ENCODE results near the gene GRSF1.
"Not testable (repeated sequence)": the region's sequence is repeated elsewhere in the genome, so short reads cannot be mapped to it uniquely, and the experiment has no call there.

Gene GRSF1

DNA sequence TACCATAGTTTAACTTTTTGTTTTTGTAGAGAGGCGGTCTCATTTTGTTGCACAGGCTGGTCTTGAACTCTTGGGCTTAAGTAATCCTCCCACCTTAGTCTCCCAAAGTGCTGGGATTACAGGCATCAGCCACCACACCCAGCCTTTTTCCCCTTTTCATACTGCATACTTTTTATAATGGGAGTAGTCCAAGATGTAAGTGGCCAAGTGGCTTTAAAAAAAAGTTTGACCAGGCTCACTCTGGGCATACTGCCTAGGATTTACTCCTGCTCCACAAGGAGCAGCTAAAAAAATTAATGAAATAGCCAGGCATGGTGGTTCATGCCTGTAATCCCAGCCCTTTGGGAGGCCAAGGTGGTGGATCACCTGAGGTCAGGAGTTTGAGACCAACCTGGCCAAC is 6.0 kb downstream of the GRSF1 start:
- no peak for DNase-seq

DNA sequence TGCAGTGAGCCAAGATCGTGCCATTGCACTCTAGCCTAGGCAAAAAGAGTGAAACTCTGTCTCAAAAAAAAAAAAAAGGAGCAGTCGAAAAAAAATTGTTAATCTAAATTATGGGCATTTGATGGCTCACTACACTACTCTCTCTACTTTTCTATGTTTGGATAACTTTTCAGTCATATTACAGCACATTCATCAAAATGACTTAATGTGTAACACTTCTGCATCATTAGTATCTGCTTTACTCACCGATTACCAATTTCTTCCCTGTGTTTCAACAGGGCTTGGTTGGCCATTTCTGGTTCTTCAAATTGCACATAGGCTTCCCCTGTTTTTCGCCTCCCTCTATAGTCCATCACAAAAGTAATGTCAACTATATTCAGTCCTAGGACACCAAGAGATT is 8.4 kb downstream of the GRSF1 start:
- no peak for DNase-seq

DNA sequence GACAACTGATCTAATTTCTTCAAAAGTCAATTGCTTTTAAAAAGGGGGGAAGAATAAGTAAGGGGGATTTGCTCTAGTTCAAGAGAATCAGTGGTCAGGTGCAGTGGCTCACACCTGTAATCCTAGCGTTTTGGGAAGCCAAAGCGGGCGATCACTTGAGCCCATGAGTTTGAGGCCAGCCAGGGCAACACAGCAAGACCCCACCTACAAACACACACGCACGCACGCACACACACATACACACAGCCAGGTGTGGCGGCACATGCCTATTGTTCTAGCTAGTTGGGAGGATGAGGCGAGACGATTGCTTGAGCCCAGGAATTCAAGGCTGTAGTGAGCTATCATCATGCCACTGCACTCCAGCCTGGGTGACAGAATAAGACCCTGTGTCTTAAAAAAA is 9.6 kb downstream of the GRSF1 start:
- no peak for DNase-seq

DNA sequence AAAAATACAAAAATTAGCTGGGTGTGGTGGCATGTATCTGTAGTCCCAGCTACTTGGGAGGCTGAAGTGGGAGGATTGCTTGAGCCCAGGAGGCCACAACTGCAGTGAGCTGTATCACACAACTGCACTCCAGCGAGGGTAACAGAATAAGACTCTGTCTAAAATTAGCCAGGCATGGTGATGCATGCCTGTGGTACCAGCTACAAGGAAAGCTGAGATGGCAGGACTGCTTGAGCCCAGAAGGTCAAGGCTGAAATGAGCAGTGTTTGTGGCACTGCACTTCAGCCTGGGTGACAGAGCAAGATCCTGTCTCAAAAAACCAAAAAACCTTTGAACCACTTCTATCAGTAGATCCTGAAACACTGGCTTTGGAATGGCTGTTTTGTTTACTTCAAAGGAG is 10.2 kb downstream of the GRSF1 start:
- no peak for DNase-seq

DNA sequence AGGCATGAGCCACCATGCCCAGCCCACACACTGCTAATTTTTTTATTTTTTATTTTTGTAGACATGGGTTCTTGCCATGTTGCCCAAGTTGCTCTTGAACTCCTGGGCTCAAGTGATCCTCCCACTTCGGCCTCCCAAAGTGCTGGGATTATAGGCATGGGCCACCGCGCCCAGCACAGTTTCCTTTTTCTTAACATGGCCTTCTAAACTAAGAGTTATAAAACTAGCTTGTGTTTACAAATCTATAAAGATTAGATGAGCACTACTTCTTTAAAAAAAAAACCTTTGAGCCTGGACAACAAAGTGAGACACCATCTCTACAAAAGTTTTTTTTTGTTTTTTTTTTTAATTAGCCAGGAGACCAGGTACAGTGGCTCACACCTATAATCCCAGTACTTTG is 10.7 kb downstream of the GRSF1 start:
- no peak for DNase-seq

DNA sequence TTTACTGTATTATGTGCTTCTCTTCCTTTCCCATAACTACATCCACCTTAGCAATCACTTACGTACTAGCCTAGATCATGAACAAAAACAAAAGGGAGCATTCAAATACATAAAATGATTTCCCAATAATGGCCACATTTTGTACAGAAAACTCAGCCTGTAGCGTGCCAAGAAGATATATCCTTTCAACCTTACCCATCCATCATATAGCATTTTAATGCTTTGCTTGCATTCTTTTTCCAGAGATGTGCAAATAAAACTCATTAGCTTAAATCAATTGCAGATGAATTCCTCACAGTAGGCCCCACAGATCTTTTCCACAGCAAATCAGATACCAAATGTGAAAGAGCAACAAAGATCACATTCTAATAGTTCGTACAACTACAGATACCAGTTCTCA is 20.8 kb downstream of the GRSF1 start:
- no peak for DNase-seq

DNA sequence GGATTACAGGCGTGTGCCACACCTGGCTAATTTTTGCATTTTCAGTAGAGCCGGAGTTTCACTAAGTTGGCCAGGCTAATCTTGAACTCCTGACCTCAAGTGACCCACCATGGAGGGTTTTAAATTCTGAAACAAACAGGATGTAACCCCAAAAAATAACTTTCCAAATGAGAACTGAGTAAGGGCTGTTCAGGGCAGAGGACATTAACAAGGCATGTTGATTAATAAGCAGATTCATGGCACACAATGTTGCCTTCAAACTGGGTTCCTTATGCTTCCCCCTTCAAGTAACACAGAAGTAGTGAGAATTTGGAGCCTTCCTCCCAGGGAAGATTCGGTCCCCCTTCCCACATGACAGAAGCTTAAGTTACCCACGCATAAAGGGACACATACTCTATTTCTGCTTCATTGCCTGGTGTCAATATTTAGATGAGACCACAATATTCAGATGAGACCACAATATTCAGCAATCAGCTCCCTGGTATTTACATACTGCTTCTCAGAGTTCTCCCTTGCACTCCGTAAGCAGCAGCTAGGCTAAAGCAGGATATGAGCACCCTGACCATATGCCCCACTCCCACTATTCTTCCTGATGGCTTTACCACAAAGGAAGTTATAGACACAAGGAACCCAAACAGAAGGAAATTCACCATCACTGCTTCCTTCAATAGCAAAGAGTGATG is 21.4 kb downstream of the GRSF1 start:
- no peak for DNase-seq

DNA sequence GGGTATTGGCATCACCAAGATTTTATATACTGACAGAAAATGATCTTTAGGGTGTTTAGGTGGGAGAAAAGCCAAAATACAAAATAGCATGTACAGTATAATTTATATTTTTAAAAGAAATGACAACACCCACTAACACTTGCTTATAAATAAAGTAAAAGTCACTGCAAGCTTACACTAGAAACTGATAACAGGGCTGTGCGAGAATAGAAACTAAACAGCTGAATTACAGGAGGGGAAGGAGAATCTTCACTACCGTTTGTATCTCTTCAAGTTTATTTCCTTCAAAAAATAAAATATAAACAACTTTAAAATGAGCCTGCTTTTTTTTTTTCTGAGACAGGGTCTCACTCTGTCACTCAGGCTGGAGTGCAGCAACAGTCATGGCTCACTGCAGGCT is 22.8 kb downstream of the GRSF1 start:
- no peak for DNase-seq

DNA sequence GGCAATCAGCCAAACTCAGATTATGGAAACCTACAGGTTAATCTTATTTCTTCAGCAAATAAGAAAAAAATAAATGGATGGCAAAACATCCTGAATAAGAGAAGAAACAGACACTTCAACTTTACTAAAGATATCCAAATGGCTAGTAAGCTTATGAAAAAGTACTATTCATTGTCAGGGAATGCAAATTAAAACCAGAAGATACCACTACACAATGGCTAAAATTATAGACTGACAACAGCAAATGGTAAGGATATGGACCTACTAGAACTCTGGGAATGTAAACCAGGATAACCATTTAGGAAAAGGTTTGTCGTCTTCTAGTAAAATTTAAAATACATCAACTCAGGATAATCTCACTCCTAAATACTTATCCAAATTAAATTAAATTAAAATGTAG is 24.3 kb downstream of the GRSF1 start:
- no peak for DNase-seq

DNA sequence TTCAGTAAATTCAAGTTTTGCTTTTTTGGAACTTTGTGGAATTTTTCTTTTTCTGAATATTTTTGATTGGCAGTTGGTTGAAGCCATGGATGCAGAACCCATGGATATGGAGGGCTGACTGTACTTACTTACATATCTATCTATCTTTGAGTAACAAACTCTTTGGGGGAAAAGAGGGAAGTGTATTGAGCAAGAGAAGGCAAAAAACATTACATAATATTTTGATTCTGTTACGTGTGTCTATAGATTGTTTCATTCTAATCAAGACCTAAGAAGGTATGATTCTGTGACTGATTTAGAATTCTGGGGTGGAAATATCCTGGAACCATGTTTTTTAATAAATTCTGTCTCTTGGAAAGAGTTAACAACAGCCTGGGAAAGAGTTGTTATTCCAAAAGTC is 31.5 kb downstream of the GRSF1 start:
- DNase-seq: no peak

DNA sequence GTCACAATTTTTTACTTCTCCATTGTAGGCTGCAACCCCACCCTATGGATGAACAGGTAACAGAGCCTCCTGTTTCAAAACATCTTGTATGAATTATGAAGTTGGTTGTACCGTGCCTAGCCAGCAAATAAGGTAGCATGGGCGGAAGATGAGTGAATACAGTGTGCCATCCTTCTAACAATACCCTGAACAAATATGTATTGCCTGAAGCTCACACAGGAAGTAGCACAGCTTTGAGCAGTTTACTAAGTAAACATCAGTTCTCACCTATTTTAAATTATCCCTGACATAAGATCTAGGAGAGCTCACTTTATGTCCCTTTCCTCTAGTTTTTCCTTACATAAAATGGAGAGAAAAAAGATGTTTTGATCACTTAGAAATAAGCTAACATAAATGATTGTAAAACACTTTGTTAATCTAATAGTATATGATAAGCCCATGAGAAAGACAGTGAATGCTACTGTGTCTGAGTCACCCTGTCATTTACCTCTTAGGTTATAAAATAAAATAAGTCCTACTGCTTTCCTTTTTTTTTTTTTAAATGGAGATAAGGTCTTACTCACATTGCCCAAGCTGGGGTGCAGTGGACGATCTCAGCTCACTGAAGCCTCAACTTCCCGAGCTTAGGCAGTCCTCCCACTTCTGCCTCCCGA is 36.6 kb downstream of the GRSF1 start:
- DNase-seq: no peak

DNA sequence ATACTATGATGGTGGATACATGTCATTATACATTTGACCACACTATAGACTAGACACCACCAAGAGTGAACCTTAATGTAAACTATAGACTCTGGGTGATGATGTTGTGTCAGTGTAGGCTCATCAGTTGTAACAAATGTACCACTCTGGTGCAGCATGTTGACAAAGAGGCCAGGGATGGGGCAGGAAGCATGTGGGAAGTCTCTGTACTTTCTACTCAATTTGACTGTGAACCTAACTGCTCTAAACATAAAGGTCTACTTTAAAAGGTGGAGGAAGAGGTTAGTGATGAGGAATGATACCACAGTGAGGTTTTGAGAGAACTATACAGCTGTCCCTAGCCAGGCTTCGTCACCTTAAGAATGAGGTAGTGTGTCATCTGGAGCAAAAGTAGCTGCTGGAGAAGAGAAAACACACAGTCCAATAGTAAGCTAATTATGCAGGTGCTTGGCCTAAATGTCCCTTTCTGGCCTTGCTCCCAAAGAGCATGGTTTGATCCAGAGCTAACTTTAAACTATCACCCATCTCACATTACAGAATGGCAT is 38.4 kb downstream of the GRSF1 start:
- DNase-seq: no peak

DNA sequence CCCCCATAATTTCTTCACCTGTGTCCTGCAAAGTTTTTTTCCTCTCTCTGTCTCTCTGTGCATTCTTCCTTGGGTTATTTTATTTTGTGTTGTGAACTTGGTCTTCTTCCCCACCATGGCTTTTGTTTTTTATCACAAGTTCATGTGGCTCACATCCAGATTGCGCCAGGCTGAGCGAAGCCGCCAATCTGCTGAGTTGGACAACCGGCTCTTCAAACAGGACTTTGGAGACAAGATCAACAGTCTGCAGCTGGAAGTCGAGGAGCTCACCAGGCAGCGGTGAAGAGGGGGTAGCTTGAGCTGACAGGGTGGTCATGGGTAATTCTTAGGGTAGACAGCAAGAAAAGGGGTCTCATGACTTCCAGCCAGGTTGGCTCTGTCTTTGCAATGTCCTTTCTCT is 46.1 kb downstream of the GRSF1 start:
- DNase-seq: no peak

DNA sequence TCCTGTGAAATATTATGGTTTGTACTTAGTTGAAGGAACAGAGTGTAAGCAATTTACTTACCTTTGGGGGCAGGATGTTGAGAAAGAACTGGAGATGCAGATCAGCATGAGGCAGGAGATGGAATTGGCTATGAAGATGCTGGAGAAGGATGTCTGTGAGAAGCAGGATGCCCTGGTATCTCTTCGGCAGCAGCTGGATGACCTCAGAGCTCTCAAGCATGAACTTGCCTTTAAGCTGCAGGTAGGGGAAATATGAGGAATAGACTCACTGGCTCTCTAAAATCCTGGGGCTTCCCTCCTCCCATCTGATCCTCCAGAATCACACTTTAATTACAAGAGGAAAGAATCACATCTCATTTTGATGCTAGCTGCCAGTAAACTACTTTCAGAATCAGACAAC is 51.0 kb downstream of the GRSF1 start:
- DNase-seq: no peak

DNA sequence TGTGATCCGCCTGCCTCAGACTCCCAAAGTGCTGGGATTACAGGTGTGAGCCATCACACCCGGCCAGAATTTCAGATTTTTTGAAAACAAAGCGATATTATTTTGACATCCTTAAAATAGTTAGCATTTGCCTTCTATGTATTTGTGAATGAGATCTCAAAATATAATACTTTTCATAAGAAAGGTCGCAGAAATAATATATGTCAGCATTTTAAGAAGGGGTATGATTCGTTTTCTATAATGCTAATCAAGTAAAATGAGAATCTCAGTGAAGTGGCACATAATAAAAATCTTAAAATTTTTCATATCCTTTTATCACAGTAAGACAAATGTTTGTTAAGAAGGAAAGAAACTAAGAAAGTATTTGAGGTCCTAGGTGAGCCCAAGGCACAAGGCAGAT is 52.2 kb downstream of the GRSF1 start:
- DNase-seq: no peak

DNA sequence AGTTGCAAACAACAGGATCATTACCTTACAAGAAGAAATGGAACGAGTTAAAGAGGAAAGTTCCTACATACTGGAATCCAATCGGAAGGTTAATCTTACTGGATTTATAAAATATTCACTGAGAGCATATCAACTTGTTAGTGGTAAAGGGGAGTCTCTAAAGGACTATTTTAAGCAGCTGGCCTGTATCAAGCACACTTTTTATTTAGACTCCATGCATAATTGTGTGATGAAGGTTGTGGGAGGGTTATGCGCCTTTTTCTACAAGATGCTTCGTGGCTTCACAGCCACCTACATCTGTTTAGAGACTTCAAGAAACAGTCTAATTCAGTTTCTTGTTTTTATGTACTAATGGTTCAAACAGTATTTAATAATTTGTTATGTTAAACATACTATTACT is 56.6 kb downstream of the GRSF1 start:
- DNase-seq: no peak

DNA sequence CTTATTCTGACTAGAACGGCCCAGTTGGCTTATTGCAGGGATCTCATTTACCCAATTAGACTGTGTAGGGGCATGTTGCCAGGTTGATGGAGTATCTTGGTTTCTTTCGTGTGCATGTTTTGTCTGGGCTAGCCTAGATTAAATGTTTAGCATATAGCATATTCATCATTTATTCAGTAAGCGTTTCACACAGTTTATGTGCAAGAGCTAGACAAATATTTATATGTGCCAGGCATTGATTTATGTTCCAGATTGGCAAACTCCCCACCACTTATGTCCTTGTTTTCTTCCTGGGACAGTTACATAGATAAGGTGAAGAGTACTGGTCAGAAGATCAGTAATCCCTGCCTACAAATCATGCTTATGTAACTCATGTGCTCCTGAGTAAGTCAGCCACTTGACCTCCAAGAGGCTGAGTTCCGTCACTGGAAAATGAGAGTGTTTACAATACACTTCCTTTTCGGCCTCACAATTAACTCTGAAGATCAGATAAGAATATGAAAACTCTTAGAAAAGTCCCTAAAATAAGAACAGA is 60.7 kb downstream of the GRSF1 start:
- DNase-seq: no peak

DNA sequence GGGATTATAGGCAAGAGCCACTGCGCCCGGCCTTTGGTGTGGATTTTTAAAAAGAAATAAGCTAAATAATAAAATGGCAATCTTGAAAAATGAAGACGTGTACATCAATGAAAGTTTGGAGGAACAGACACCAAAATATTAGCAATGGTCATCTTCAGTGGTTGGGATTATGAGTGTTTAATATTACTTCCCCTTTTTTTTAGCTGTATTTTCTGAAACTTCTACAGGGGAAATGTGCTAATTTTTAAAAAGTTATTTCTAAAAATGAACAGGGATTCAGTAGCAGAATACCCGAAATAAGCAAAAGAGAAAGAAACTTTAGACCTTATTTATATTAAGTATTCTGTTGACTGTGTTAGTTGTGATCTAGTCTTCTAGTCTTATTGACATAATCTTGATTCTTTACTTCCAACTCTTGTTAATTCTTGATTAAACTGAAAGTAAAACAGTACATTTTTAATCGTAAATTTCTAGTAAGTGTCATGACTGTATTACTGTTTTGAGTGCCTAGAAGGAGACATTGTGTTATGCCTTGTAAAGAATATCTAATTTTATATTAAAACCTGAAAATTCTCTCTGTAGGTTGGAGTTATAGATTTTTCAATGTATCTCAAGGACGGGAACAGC is 66.6 kb downstream of the GRSF1 start:
- no peak for DNase-seq

DNA sequence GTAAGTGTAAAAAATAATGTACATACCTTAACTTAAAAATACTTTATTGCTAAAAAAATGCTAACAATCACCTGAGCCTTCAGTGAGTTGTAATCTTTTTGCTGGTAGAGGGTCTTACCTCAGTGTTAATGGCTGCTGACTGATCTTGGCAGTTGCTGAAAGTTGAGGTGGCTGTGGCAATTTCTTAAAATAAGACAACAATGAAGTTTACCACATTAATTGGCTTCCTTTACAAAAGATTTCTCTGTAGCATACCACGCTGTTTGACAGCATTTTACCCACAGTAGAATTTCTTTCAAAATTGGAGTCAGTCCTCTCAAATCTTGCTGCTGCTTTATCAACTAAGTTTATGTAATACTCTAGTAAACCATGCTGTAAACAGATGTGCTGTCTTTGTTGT is 70.3 kb downstream of the GRSF1 start:
- not testable (repeated sequence) for DNase-seq

DNA sequence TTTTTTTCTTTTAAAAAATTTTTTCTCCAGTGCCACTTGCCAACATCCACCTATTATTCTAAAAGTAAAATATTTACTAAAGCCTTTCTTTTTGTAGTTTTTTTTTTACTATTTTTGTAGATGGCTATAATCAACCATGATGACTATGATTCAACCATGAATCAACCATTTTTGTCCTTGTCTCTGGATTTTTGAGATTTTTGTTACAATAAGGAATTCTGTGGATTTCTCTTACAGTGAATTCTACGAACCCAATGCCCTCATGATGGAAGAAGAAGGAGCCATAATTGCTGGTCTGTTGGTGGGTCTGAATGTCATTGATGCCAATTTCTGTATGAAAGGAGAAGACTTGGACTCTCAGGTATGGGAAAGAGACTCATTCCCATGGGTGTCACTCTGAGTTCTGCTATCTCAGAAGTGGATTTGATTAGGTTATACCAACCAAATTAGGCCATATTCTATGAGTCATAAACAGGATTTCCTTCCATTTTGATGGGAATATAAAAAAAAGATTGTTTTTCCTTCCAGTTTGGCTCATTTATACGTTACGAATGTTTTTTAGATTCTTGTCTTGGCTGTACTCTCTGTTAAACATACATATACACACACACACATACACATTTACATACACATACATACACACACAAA is 71.3 kb downstream of the GRSF1 start:
- DNase-seq: no peak

All from CD4-positive, alpha-beta T cell treated with Interleukin-10 for 1 hour (primary cell).